ENCODE results near the gene FLNC. TPM values are rescaled to one million over a fixed set of nuclear protein-coding genes. Genes with fewer than 3 reads are reported as not detected.

FLNC gene
- total and polyA plus RNA-seq, 2 of the 13 experiments (the other 11 are each of a cell fraction or from before 2014, with no cell fraction given) = 0.02 TPM; not detected in 1

- Histone ChIP-seq H3K9me3 (ENCODE audit: low read length) (no peaks in the 10 kb centered on the region), H3K36me3 (replicated peaks in 1 of 2; ENCODE audit: control insufficient read depth in 1 of 2, insufficient read depth in 2 of 2, low read length in 2 of 2) (no peaks in the 10 kb centered on the region), H3K79me2 (ENCODE audit: insufficient read depth, low read length) (no peaks in the 10 kb centered on the region), H3K4me3 (replicated peaks in 1 of 3; ENCODE audit: insufficient read depth in 1 of 3, low read depth in 2 of 3, low read length in 3 of 3) (peak overlapping the region; percentile 17 to 53 (median 27); a peak in 4 of 6 replicates), H2AFZ (ENCODE audit: low read length) (no peak overlapping the region), H4K20me1 (ENCODE audit: insufficient read depth, low read length) (no peaks in the 10 kb centered on the region), H3K9ac (ENCODE audit: insufficient read depth, low read depth, low read length) (0 out of 2 replicates have a peak overlapping the region, but pooled peaks have one; percentile 12), H3K27ac (ENCODE audit: extremely low read length, insufficient read depth, low read length) (no peak overlapping the region), H3K4me1 (ENCODE audit: insufficient read depth, low read length) (peaks cover 40% of the 10 kb centered on the region), H3K27me3 (ENCODE audit: control insufficient read depth in 1 of 2, insufficient read depth in 2 of 2, low read length in 2 of 2) (peaks cover 2 to 20% of the 10 kb centered on the region in 2 experiments; a peak in 4 of 5 replicates), H3K4me2 (ENCODE audit: low read depth, low read length) (peak overlapping the region; percentile 82)
- BruUV-seq (replicated peaks) = no TSS peak
- DNase-seq (ENCODE audit: low spot score) (peak; percentile 20), FAIRE-seq (no peak), ATAC-seq (peak; percentile 84)
- in situ Hi-C loops (cut with HindIII; ENCODE audit: extremely low pct_ligation_motif_present, low pct_unique_long_range_greater_than_20kb) (no loop called here), intact Hi-C loops (cut with micrococcal nuclease; ENCODE audit: unreplicated experiment) (no loop called here)
- POLR2A ChIA-PET = interaction anchor here (0.6 to 2.1 kb wide), 2 partner anchors 14 to 35 kb away, joined by 3 to 7 read pairs; partner anchors contain the start of gene ATP6V1F
- CTCF ChIA-PET (ENCODE audit: low intra/inter-chr PET ratio, low total read pairs) = no interaction called here
- WGBS (ENCODE audit: low lambda C conversion rate) = 9% methylated on average over 9 of the region's 10 CpGs
- no peak for TF ChIP-seq HNRNPH1 (optimal IDR thresholded peaks at IDR 0.05; ENCODE audit: low read depth, low read length)
- no peak for TF ChIP-seq ATM (IDR thresholded peaks at IDR 0.05; ENCODE audit: borderline replicate concordance)
- peak; percentile 80 for TF ChIP-seq HNF4A (CRISPR knock-in tag; IDR thresholded peaks at IDR 0.05)
- TF ChIP-seq ZFP1 (CRISPR knock-in tag; IDR thresholded peaks at IDR 0.05) = no peak
- TF ChIP-seq, protein P1, sequence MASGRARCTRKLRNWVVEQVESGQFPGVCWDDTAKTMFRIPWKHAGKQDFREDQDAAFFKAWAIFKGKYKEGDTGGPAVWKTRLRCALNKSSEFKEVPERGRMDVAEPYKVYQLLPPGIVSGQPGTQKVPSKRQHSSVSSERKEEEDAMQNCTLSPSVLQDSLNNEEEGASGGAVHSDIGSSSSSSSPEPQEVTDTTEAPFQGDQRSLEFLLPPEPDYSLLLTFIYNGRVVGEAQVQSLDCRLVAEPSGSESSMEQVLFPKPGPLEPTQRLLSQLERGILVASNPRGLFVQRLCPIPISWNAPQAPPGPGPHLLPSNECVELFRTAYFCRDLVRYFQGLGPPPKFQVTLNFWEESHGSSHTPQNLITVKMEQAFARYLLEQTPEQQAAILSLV (CRISPR knock-in tag; IDR thresholded peaks at IDR 0.05; ENCODE audit: borderline replicate concordance) = no peak
- peak; percentile 60 for TF ChIP-seq ZFX (CRISPR knock-in tag; IDR thresholded peaks at IDR 0.05; ENCODE audit: low read depth)
- no peak for TF ChIP-seq ZBTB34 (CRISPR knock-in tag; IDR thresholded peaks at IDR 0.05)
- TF ChIP-seq AFF4 (CRISPR knock-in tag; IDR thresholded peaks at IDR 0.05) = no peak
- TF ChIP-seq, protein P2, sequence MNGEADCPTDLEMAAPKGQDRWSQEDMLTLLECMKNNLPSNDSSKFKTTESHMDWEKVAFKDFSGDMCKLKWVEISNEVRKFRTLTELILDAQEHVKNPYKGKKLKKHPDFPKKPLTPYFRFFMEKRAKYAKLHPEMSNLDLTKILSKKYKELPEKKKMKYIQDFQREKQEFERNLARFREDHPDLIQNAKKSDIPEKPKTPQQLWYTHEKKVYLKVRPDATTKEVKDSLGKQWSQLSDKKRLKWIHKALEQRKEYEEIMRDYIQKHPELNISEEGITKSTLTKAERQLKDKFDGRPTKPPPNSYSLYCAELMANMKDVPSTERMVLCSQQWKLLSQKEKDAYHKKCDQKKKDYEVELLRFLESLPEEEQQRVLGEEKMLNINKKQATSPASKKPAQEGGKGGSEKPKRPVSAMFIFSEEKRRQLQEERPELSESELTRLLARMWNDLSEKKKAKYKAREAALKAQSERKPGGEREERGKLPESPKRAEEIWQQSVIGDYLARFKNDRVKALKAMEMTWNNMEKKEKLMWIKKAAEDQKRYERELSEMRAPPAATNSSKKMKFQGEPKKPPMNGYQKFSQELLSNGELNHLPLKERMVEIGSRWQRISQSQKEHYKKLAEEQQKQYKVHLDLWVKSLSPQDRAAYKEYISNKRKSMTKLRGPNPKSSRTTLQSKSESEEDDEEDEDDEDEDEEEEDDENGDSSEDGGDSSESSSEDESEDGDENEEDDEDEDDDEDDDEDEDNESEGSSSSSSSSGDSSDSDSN (CRISPR knock-in tag; IDR thresholded peaks at IDR 0.05) = no peak; the same call in 1 of the 2 replicates
- TF ChIP-seq ZNF713 (CRISPR knock-in tag; IDR thresholded peaks at IDR 0.05) = no peak
- TF ChIP-seq EZH2 (conservative IDR thresholded peaks at IDR 0.05; ENCODE audit: low read depth, low read length) = no peak
- no peak for TF ChIP-seq NCOR1 (IDR thresholded peaks at IDR 0.05; ENCODE audit: borderline replicate concordance, low read length)
- no peak for TF ChIP-seq NFYC (CRISPR knock-in tag; IDR thresholded peaks at IDR 0.05)
- no peak; the same call in 1 of the 2 replicates for TF ChIP-seq ZNF292 (CRISPR knock-in tag; IDR thresholded peaks at IDR 0.05; ENCODE audit: borderline replicate concordance, low read depth)
- no peak for TF ChIP-seq ZNF383 (CRISPR knock-in tag; IDR thresholded peaks at IDR 0.05; ENCODE audit: borderline replicate concordance)
Observed at GRCh38 chr7:128827971-128828711, 2.1 kb upstream of the FLNC start.
